GM18520 (cell line): ENCODE measurements around the gene GUCD1.

Experiments used
- ATAC-seq: cut with Tn5 transposase; IDR thresholded peaks from one replicate; pipeline ENCODE4 v1.9.1; 2021; ENCODE audit not compliant: unreplicated experiment

Gene GUCD1

DNA sequence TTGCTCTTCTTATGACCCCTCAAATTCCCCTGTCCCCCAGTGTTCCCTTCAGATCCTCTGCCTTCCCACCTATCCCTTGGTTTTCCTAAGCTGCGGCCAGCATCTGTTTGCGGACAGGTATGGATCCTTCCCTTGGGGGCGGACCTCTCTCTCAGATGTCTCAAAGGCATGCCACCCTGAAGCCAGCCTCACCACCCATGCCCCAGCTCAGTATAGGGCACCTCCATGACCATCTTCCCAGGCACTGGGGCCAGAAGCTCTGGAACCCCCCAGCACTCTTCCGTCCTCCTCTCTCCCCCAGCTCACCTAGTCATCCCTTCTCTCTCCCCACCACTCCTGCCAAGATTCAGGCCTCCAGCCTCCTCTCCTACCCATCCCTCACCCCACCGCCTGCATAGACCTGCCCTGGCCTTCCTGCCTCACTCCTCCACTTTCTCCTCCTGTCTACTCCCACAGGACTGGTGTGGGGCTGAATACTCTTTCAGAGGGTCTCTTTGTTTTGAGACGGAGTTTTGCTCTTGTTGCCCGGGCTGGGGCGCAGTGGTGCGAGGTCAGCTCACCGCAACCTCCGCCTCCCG, 35.7 kb upstream of the GUCD1 start:
- no peak for ATAC-seq

DNA sequence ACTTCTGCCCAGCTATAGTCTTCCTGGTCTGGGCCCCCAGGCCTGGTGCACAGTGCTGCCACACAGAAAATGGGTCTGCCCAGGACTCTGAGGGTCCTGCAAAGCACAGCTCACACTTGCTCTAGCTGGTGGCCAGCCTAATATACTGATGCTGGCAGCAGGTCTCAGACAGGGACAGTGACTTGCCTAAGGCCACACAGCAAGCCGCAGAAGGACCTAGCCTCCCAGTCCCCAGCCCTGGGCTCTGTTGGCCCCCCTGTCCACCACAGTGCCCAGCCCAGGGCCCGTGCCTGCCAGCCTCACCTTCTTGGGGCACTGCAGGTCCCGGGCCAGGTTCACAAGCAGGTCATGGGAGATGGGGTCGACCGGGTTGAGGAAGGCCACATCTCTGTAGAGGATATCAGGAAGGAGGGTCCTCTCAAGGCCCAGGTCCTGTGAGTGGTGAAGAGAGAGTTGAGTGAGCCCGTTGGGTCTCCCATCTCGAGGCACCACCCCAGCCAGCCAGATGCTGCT, 34.6 kb upstream of the GUCD1 start:
- no peak for ATAC-seq

DNA sequence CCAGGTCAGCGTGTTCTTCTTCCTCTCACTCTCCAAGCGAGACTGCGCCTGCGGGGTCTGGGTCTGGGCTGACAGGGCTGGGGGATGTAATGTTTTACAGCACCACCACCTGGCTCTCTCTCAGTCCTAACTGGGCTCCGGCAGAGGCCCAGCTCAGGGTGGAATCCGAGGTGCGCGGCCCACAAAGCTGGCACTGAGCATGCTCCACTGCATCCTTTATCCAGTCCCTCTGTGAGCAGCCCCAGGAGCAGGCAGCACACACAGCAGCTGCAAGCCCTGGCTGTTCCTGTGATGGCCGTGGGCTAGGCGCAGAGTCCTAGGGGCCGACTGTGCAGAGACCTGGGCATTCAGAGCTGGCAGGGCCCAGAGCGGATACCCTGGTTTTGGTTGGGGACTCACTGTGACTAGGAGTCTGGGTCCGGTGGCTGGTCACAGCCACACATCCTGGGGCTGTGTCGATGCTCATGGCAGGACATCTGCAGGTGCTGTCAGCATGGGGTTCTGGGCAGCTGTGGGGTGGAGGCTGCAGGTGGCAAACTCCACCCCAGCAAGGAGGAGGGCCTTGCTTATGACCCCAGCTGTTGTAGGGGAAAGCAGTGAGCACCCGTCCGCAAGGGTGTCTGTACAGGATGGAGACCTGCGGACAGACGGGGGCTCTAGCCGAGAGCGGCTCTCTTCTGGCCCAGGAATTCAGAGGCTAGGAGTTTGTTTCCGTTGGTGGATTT, 34.0 kb upstream of the GUCD1 start:
- no peak for ATAC-seq

DNA sequence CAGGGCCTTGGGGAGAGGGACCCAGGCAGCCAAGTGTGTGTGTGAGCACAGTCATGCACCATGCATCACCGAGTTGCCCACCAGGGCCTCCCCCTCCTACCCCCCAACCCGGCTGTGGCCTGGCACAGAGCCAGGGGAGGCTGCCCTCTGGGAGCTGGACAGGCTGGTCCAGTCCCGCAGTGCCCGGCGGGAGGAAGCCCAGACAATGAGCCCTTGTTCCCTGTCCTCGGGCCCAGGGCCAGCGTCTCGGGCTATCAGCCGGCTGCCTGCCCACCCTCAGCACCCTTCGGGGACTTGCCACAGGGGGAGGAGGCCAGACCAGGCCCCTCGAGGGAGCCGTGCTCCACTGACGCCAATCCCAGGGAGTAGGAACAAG, 33.4 kb upstream of the GUCD1 start:
- no peak for ATAC-seq

DNA sequence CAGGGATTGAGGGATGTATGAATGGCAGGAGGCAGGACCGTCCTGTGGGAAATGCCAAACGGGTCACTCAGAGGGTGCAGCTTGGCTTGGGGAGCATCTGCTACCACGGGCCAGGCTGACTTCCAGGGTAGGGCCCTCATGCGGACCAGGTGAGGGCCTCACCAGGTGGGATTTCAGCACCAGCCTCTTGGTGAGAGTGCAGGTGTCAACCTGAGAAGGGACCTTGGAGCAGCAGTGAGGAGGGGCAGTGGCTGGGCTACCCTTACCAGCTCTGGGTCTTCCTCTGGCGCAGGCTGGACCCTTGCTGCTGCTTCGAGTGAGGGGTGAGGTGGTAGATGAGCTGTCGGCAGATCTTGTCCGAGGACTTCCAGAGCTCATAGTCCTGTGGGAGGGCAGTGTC, 33.0 kb upstream of the GUCD1 start:
- no peak for ATAC-seq

DNA sequence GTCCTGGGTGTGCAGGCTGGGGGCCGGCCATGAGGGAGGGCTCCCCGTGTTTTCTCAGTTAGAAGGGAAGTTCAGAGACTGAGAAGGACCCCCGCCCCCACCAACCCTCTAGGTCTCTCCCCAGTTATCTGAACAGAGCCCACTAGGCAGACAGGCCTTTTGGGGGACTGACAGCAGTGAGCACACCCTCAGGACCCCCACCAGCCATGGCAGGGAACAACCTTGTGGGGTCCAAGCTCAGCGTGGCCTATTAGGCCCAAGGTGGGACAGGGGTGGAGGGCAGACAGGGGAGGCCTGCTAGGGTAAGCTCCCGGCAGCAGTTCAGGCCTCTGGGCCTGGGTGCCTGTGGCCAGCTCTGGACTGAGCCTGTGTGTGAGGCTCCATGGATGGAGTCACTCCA, 32.3 kb upstream of the GUCD1 start:
- no peak for ATAC-seq

DNA sequence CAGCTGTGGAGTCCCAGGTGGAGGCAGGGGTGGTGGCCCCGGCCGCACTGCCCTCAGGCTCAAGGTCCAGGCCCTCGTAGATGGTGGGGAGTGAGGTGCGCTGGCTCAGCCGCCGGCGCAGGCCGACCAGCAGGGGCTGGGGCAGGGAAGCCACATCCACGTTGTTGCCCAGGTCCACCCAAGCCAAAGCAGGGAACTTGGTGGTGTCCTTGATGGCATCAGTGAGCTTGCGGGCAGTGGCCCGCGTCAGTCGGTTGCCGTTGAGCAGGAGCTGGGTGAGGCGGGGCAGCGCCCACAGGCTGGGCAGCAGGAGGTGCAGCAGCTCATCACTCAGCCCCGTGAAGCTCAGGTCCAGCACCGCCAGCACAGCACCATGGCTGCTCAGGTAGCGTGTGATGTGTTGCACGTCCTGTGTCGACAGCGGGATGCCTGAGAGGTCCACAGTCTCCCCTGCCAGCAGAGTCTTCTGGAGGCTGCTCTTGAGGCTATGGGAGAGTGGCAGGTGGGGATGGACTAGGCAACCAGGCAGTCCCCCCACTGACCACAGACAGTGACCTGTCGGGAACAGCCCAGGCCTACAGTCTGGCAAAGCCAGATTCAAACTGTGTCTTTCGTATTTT, 31.1 kb upstream of the GUCD1 start:
- ATAC-seq: no peak

DNA sequence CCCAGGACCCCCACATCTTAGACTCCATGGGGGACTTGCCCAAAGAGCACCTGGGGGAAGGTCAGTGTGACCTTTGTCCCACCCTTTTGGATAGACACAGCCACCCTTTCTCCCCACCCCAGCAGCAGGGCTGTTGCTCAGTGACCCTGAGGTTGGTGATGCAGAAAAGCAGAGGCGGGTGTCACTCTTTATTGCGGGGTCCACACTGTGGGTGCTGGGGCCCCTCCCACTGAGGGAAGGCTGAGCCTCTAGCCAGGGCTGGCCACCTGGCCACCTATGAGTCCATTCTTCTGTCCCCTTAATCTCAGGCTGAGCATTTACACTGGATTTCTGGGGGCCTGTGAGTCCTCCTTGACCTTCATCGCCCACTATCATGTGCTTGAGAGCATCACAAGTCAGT, 30.5 kb upstream of the GUCD1 start:
- ATAC-seq: no peak

DNA sequence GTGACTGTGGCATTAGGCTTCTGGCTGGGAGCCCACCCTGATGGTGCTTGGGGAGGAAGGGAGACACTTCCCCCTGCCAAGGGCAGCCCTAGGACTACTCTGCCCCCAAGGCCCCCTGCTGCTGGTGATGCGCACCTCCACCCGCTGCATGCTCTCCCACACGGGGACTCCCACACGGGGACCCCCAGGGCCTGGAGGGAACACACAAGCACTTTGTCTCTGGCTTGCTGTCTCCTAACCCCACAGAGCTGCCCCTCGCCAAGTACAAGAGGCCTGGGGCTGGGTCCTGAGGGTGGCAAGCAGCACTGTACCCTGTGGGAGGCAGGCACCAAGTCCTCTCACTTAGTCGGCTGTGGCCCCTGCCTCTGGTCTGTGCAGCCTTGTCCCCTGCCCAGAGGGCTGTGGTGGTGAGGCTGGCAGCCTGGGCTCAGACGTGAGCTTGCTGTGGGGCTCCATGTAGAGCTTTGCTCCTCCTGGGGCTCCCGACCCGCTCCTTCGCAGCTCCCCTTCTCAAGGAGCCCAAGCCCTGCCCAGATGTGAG, 30.0 kb upstream of the GUCD1 start:
- no peak for ATAC-seq

DNA sequence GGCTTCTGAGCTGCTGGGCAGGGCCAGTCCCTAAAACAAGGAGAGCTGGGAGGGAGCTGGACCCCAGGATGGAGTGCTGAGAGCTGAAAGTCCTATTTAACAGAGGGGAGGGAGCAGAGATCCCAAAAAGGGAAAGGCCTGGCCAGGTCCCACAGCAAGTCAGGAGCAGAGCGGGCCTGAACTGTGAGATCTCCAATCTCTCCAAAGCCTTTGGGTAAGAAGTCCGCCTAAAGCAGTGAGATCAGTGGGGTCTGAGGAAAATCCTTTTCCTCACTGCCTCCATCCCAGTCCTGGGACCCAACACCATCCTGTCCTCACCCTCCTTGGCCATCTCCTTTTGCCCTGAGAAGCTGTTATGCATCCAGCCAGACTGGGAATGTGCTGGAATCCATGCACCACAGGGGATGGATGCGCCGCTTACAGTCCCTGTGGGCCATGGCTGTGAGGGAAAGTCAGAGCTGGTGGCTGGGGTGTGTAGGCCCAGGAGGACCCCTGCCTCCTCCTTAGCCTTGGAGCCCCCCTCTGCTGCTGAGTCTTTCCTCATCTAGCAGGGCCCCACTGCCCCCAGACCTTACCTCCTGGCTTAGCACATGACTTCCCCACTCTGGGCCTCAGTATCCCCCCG, 29.3 kb upstream of the GUCD1 start:
- no peak for ATAC-seq

DNA sequence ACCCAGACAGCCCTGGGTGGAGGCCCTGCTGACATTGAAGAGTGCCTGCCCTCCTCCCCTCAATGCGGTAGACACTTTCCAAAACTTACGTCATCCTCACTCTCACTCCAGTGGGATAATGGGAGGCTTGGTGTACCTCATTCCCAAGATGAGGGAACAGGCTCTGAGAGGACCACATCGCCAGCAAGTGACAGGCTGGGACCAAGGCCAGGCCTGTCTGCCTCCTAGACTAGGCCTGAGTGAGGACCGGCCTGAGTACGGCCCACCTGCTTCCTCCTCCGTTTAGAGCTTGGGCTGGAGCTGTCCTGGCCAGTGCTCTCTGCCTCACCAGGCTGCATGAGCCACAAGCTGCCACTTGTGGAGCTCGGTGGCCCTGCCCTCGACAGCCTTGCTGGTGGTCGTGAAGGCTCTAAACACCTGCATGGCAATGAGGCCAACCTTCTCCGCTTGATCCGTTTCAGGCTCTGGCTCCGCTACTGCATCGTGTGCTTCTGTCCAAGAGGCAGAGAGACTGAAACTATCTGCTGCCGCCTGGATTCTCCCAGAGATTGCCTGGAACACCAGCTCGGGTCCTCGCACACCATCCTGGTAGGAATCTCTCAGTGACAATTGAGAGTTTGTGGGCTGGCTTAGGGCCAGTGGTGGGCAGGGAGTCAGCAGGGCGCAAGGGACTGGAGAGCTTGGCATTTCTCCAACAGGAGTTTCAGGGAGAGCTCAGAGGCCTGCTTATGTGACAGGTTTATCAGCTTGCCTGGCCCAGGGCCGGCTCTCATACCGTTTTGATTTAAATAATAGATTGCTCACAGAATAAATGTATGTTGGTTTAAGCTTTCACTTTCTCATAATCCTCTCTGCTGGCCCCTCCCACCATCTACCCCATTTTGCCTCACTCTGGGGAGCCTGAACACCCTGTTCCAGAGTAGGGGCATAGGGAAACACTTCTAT, 28.6 kb upstream of the GUCD1 start:
- ATAC-seq: no peak

DNA sequence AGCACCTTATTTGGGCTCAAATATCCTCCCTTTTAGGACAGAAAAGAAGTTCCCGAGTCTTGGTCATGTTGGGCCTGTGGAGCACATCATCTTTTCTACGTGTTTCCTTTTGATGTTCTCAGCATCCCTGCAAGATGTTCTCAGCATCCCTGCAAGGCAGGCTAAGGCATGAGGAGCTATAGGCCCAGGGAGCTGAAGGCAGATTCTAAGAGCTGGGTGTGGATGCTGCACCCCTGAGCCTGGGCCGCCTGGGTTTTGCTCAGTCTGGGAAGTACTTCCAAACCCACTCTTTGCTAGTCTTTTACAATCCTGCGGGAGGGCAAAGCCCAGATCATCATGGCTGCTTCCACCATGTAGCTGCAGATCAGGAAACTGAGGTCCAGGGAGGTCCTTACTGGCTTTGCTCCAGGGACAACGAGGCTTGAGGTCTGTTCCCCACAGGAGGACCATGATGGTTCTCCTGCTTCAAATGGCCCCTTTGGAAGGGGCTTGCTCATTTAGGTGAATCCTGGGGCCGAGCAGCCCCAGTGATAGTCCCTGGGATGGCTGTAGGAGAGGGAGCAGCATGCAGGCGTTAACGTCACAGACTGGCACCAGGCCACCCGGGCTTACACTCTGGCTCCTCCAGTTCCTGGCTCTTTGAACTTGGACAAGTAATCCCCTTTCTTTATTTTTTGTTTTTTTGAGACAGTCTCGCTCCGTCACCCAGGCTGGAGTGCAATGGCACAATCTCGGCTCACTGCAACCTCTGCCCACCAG, 27.3 kb upstream of the GUCD1 start:
- ATAC-seq: no peak

DNA sequence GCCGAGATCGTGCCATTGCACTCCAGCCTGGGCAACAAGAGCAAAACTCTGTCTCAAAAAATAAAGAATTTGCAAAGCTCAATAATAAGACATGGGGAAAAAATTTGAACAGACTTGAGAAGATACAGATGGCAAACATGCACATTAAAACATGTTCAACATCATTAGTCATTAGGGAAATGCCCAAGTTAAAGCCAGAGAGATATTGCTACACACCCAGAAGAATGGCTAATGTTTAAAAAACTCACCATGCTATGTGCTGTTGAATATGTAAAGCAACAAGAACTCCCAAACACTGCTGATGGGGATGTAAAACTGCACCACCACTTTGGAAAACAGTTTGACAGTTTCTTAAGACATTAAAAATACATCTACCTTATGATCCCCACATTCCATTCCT, 25.3 kb upstream of the GUCD1 start:
- no peak for ATAC-seq

DNA sequence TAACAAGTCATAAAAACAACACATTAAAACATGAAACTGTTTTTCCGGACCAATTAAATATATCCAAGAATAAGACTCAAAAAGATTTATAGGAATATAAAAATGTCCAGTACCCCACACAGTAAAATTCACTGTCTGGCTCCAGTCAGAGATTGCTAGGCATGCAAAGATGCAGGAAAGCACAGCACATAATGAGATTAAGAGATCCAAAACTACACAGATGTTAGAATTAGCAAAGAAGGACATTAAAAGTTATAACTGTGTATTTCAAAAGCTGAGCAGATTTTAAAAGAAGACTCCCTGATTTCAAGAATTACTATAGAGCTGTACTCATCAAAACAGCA, 24.3 kb upstream of the GUCD1 start:
- no peak for ATAC-seq

DNA sequence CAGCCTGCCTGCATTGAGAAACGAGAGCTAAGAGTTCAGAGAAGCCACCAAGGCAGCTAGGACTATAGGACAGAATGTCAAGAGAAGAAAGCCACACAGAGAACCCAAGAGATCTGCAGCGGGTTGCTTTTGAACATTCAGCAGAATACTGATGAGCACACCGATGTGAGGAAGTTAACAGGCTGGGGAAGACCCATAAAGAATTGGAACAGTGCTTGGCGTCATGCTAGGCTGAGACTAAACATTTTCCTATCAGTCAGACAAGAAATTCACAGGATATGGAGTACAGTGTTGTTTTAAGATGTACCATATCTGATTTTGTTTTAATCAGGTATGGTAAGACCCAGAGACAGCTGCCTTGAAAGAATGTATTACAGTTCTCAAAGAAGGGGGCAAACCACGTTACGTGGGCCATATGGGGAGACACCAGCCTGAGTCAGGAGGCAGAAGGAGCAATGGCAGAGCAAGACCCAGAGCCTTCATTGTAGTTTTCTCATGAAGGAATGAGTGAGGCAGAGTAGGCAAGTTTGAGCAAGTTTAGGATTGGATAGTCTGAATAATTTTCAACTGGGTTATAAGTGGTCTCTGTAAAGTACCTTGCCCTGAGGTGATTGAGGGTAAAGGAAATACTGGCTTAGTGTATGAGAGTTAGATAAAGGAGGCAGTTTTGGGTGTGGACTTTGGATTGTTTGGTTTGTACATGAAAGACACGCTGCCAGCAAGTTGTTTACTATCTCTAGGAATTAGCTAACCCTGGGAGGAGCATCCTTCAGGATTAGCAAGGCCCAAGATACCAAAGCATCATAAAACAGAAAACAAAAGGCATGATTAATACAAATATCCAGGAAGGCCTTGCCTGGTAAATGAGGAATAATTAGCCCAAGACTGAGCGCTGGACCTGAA, 23.7 kb upstream of the GUCD1 start:
- no peak for ATAC-seq

DNA sequence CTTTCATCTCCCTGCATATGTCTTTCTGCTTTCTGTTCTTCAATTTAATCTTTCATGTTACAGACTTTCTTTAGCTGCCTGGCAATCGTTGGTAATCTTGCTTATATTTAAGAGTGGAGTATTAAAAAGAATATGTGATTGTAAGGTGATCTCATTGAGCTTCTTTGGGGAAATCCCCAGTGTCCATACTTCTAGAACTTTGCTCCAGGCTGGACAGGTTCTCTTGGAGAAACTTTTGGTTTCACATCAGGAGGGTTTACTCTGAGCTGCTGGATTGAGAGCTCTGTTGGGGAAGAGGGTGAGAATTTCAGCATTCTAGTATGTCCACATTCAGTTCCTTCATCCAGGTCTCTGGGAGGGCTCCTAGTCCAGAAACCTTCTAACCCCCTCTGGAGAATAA, 21.8 kb upstream of the GUCD1 start:
- no peak for ATAC-seq

DNA sequence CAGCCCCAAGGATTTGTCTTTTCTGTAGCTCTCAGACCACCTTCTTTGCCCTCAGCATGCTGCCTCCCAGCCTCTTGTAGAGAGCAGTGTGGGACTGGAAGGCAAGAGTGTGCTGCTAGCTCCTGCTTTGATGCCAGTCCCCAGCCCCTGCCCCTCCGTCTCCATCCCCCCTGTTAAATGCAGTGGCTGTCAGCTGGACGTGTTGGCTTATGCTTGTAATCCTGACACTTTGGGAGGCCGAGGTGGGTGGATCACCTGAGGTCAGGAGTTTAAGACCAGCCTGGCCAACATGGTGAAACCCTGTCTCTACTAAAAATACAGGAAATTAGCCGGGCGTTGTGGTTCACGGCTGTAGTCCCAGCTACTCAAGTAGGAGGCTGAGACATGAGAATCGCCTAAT, 16.3 kb upstream of the GUCD1 start:
- no peak for ATAC-seq

DNA sequence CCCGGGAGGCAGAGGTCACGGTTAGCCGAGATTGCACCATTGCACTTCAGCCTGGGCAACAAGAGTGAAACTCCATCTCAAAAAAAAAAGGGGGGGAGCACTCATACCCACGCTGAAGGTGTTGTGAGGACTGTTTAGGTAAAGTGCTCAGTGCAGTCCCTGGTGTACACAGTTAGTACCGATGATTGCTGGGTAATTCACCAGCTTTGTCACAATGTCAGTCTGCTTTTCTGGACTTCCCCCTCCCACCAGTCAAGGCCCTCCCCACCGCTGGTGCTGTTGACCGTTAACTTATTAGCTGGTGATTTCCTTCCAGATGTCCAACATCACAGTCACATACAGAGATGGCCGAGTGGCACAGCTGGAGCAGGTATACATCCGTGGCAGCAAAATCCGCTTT, 12.7 kb upstream of the GUCD1 start:
- no peak for ATAC-seq

DNA sequence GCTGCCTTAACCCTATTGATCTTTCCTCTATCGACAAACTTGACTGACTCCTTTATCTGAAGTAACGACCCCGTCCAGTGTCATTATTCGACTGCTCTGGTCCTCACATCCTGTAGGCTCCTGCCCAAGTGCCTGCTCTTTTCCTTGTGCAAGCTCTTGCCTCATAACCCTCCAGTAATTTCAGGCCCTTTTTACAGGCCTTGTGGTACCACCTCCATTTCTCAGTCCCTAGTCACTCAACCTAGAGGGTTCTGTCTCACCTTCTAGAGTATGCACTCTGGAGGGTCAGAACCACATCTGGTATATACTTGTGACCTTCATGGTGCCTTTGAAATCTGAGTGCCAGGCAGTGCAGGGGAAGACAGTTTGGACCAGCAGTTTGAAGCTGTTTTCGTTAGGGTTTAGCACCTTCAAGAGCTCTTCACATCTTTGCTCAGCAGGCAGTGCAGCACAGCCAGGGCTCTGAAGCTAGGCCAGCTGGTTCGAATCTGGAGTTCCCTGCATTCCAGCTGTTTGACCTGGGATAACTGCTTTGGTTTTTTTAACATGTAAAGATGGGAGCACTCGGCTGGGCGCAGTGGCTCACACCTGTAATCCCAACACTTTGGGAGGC, 12.1 kb upstream of the GUCD1 start:
- ATAC-seq: no peak
